GM12878 (cell line): ENCODE data around the gene GTPBP6. TPM values are rescaled to one million over a fixed set of nuclear protein-coding genes. Genes with fewer than 3 reads are reported as not detected.

Source experiments
- ATAC-seq: fragments of 200-7000 bp; cut with Tn5 transposase; 3 replicates; pipeline ENCODE4 v1.9.1; 2020; ENCODE audit warnings: mild to moderate bottlenecking, moderate library complexity
- BruUV-seq: library from RNA; stranded (reverse); fragments of 400-500 nt; replicated peaks from 2 replicates; lab custom pipeline; 2021; lab: Mats Ljungman, UMichigan
- CTCF ChIA-PET: fragments of 300-600 bp; sonication (Branson Sonifier 250); formaldehyde crosslinking; extraction: SDS; loops from one replicate; lab custom pipeline; 2021; ENCODE audit warnings: inconsistent platforms; lab: Yijun Ruan, JAX
- POLR2A ChIA-PET: fragments of 350-600 bp; formaldehyde crosslinking; extraction: SDS; loops from one replicate; lab custom pipeline; 2021; ENCODE audit warnings: inconsistent platforms; lab: Charles Lee
- RAD21 ChIA-PET: fragments of 300-600 bp; sonication (Branson Sonifier 250); formaldehyde crosslinking; loops from one replicate; lab custom pipeline; 2023; ENCODE audit warnings: antibody characterized with exemption; ENCODE audit not compliant: unreplicated experiment; lab: Charles Lee
- SMC1A ChIA-PET: fragments of 300-600 bp; sonication (Branson Sonifier 250); formaldehyde crosslinking; loops from one replicate; lab custom pipeline; 2023; ENCODE audit not compliant: unreplicated experiment, uncharacterized antibody; lab: Charles Lee
- DNase-seq: peaks from one replicate; pipeline ENCODE4 v3.0.0-alpha.2; 2011; ENCODE audit warnings: low read depth, low spot score
- FAIRE-seq: peaks from 3 replicates; lab custom pipeline; 2011; peaks lifted over from hg19 to GRCh38; lab: Jason Lieb, UNC
- H2AFZ ChIP-seq: 2 replicates; pipeline ENCODE4 v1.6.0; 2011; ENCODE audit warnings: low read depth, low read length, control low read depth; ENCODE audit not compliant: control insufficient read depth
- H3K27ac ChIP-seq: 2 replicates; pipeline ENCODE4 v1.5.1; 2011; ENCODE audit warnings: control low read depth; ENCODE audit not compliant: control insufficient read depth, insufficient read depth
- H3K27me3 ChIP-seq, 2 experiments: replicated peaks in 1 of 2; 2 replicates each; pipeline versions ENCODE4 v1.6.0 to v1.6.1; 2011; ENCODE audit warnings: low read length in 1 of 2; ENCODE audit not compliant: control insufficient read depth in 2 of 2, insufficient read depth in 2 of 2
- H3K36me3 ChIP-seq, 2 experiments: 2 replicates each; pipeline ENCODE4 v1.5.1; 2011; ENCODE audit warnings: low read length in 1 of 2; ENCODE audit not compliant: control insufficient read depth in 2 of 2, insufficient read depth in 2 of 2
- H3K4me1 ChIP-seq: 2 replicates; pipeline ENCODE4 v1.6.1; 2011; ENCODE audit warnings: mild to moderate bottlenecking, low read length, moderate library complexity, mixed read lengths; ENCODE audit not compliant: control insufficient read depth, insufficient read depth
- H3K4me2 ChIP-seq: 2 replicates; pipeline ENCODE4 v1.6.0; 2011; ENCODE audit warnings: control low read depth; ENCODE audit not compliant: control insufficient read depth, insufficient read depth
- H3K4me3 ChIP-seq: fragments of 200-600 bp; sonication (generic); 2 replicates; pipeline ENCODE4 v1.5.1; 2016
- H3K79me2 ChIP-seq: 2 replicates; pipeline ENCODE4 v1.6.0; 2011; ENCODE audit warnings: low read length; ENCODE audit not compliant: control insufficient read depth, insufficient read depth
- H3K9ac ChIP-seq: 2 replicates; pipeline ENCODE4 v1.8.0; 2011; ENCODE audit warnings: low read length, control low read depth, mixed read lengths; ENCODE audit not compliant: control insufficient read depth, insufficient read depth
- H3K9me3 ChIP-seq: replicated peaks from 3 replicates; pipeline ENCODE4 v1.5.1; 2011; ENCODE audit warnings: mild to moderate bottlenecking, low read length; ENCODE audit not compliant: control insufficient read depth, insufficient read depth
- H4K20me1 ChIP-seq: 2 replicates; pipeline ENCODE4 v1.6.0; 2011; ENCODE audit not compliant: control insufficient read depth, insufficient read depth
- BACH1 ChIP-seq: fragments of 450-650 bp; IDR thresholded peaks from 2 replicates; pipeline ENCODE4 v1.6.1; 2017; ENCODE audit warnings: mild to moderate bottlenecking, borderline replicate concordance
- BRCA1 ChIP-seq: IDR thresholded peaks from 2 replicates; pipeline ENCODE4 v1.6.1; 2011; ENCODE audit warnings: low read depth, low read length, improper control_type of control experiment
- CUX1 ChIP-seq: IDR thresholded peaks from 2 replicates; pipeline ENCODE4 v1.6.1; 2012; ENCODE audit warnings: improper control_type of control experiment, low read depth, low read length; ENCODE audit not compliant: insufficient replicate concordance
- DPF2 ChIP-seq: fragments of 450-650 bp; IDR thresholded peaks from 2 replicates; pipeline ENCODE4 v1.6.1; 2017; ENCODE audit warnings: mild to moderate bottlenecking
- HDAC6 ChIP-seq: fragments of 200-600 bp; sonication (generic); IDR thresholded peaks from one replicate; pipeline ENCODE4 v1.8.0; 2017; ENCODE audit warnings: antibody characterized with exemption; ENCODE audit not compliant: unreplicated experiment
- MAX ChIP-seq: IDR thresholded peaks from 2 replicates; pipeline ENCODE4 v1.6.1; 2012; ENCODE audit warnings: low read depth, low read length, improper control_type of control experiment
- PML ChIP-seq: IDR thresholded peaks from 2 replicates; pipeline ENCODE4 v1.6.1; 2012; ENCODE audit warnings: low read length, inconsistent platforms
- RUNX3 ChIP-seq: IDR thresholded peaks from 2 replicates; pipeline ENCODE4 v1.6.1; 2012; ENCODE audit warnings: low read length, inconsistent platforms
- ZNF592 ChIP-seq: fragments of 450-650 bp; IDR thresholded peaks from 2 replicates; pipeline ENCODE4 v1.6.1; 2017; ENCODE audit warnings: mild to moderate bottlenecking, moderate library complexity
- WGBS: methylation state at CpG from one replicate; pipeline ENCODE4 v1.1.6; 2016; ENCODE audit warnings: low lambda C conversion rate; ENCODE audit not compliant: insufficient replicate concordance, insufficient coverage; ENCODE audit errors: missing lambda C conversion rate; 5-methylcytosine and 5-hydroxymethylcytosine counted together
- in situ Hi-C: fragments of 300-500 bp; cut with MboI; formaldehyde crosslinking; loops from 9 replicates; pipeline ENCODE4 v1.14.3; 2018; ENCODE audit warnings: mixed read lengths
- intact Hi-C: fragments of 100-400 bp; cut with micrococcal nuclease; formaldehyde crosslinking; loops from one replicate; pipeline ENCODE4 v1.14.2; 2022; ENCODE audit not compliant: unreplicated experiment
- polyA plus RNA-seq, 11 experiments: library from polyadenylated mRNA; depleted of rRNA in 4 of 11; unstranded in 6 of 11; stranded (reverse) in 5 of 11; fragments of >200 nt; fragmentation: Nextera tagmentation in 4 of 11; fragmentation: Illumina TruSeq in 1 of 11; extraction: Ambion mirVana in 4 of 11; extraction: Trizol in 1 of 11; gene quantifications; 1 replicate in 1 of 11; 2 replicates in 10 of 11; pipeline versions ENCODE4 v1.2.1 to v1.2.3, GENCODE V29; 2011 to 2016; ENCODE audit warnings: inconsistent platforms in 2 of 11, missing spikeins in 2 of 11, low read depth in 1 of 11
- total RNA-seq, 4 experiments: library from RNA; depleted of rRNA in 3 of 4; stranded (reverse); fragments of >200 nt in 3 of 4; fragmentation: Illumina TruSeq in 1 of 4; extraction: Trizol in 1 of 4; gene quantifications; 2 replicates each; pipeline versions ENCODE4 v1.2.1 to v1.2.3, GENCODE V29; 2013 to 2021
- TF ChIP-seq, protein P1 (sequence below): fragments of 450-650 bp; conservative IDR thresholded peaks from 2 replicates; pipeline ENCODE4 v1.6.1; 2017; ENCODE audit warnings: mild to moderate bottlenecking, moderate library complexity

GTPBP6 gene
- total and polyA plus RNA-seq, 10 of the 15 experiments (the other 5 are each of a cell fraction or from before 2014, with no cell fraction given): 0.31 to 71.0 (median 21.1) TPM

DNA sequence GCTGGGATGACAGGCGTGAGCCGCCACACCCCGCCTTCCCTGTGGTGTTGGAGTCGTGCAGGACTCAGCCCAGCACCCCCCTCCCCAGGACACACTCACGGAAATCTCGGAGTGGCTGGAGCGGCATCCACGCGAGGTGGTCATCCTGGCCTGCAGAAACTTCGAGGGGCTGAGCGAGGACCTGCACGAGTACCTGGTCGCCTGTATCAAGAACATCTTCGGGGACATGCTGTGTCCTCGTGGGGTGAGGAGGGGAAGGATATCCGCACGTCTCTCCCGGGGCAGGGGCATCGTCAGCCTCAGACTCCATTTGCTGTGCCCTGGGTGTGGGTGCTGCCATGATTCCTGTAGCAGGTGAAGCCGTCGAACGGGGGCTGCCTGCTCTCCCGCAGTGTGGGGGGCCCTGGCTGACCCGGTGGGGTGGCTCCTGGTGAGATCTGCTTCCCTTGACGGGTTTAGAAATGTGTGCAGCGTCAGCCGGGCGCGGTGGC is 27.1 kb downstream of the GTPBP6 start (continued):
- no peak for TF ChIP-seq CUX1
- no peak for TF ChIP-seq RUNX3
- TF ChIP-seq PML: no peak

GRCh38 chrX:290476-291166 is 28.0 kb downstream of the GTPBP6 start:
- no peak for FAIRE-seq
- in situ Hi-C loops: no loop called here
- no TSS peak for BruUV-seq
- TF ChIP-seq BRCA1: no peak
- no peak for TF ChIP-seq ZNF592
- no peak for TF ChIP-seq BACH1
- no peak for TF ChIP-seq DPF2
- no peak for TF ChIP-seq HDAC6
- TF ChIP-seq, protein P1, sequence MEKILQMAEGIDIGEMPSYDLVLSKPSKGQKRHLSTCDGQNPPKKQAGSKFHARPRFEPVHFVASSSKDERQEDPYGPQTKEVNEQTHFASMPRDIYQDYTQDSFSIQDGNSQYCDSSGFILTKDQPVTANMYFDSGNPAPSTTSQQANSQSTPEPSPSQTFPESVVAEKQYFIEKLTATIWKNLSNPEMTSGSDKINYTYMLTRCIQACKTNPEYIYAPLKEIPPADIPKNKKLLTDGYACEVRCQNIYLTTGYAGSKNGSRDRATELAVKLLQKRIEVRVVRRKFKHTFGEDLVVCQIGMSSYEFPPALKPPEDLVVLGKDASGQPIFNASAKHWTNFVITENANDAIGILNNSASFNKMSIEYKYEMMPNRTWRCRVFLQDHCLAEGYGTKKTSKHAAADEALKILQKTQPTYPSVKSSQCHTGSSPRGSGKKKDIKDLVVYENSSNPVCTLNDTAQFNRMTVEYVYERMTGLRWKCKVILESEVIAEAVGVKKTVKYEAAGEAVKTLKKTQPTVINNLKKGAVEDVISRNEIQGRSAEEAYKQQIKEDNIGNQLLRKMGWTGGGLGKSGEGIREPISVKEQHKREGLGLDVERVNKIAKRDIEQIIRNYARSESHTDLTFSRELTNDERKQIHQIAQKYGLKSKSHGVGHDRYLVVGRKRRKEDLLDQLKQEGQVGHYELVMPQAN: no peak
- no peak for TF ChIP-seq MAX

More at GRCh38 chrX:290476-291166, 28.0 kb downstream of the GTPBP6 start:
- H3K27ac ChIP-seq: no peak overlapping the region
- POLR2A ChIA-PET: no interaction called here
- CTCF ChIA-PET: no interaction called here
- H3K36me3 ChIP-seq: peaks cover 16 to 20% of the 10 kb centered on the region in 2 experiments; a peak in 3 of 4 replicates
- SMC1A ChIA-PET: no interaction called here
- no peak overlapping the region for H2AFZ ChIP-seq
- peaks cover 1% of the 10 kb centered on the region; the same call in 1 of the 3 replicates for H3K9me3 ChIP-seq
- WGBS: 91% methylated on average over 32 of the region's 42 CpGs
- no peaks in the 10 kb centered on the region for H3K79me2 ChIP-seq
- DNase-seq: no peak
- intact Hi-C loops: no loop called here
- RAD21 ChIA-PET: no interaction called here
- H4K20me1 ChIP-seq: no peaks in the 10 kb centered on the region
- no peak overlapping the region for H3K4me2 ChIP-seq
- no peak overlapping the region for H3K4me3 ChIP-seq
- no peaks in the 10 kb centered on the region for H3K4me1 ChIP-seq
- no peak overlapping the region for H3K9ac ChIP-seq
- H3K27me3 ChIP-seq: no peaks in the 10 kb centered on the region
- no peak for ATAC-seq
